A204.1 (cell line): ENCODE data around the gene BCL2L1.

Experiments used
- FAIRE-seq: peaks from 2 replicates; lab custom pipeline; 2012; peaks lifted over from hg19 to GRCh38; lab: Jason Lieb, UNC

The BCL2L1 gene

GRCh38 chr20:31708736-31709534 is 13.7 kb downstream of the BCL2L1 start:
- no peak for FAIRE-seq

GRCh38 chr20:31707994-31708735 is 14.5 kb downstream of the BCL2L1 start:
- no peak for FAIRE-seq

GRCh38 chr20:31707258-31707615 is 15.4 kb downstream of the BCL2L1 start:
- FAIRE-seq, result no peak

DNA sequence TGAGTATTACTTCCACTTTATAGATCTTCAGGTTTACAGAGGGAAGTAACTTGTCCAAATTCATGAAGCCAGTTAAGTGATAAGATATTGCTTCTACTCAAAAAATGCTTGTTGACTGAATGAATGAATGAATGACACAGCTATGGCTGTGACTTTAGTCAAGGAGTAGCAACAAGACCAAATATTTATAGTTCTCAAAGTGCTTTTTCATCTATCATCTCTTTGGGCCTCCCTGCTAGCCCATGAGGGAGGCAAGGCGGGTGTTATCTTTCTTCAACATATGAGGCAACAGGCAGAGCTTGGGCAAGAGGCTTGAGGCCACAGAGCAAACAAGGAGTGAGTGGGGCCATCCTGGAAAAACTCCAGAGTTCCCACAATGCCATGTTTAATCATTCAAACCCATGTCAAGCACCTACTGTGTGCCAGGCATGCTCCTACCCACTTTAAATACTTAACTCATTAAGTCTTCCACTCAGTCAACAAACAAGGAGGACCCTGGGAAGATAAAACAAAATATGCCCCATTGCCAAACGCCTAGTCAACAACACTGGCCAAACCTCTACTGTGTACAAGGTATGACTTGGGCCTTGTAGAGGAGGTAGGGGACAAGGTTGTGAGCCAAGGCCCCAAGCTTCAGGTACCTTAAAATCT is 15.9 kb downstream of the BCL2L1 start:
- FAIRE-seq, result no peak

- FAIRE-seq, result no peak
Observed at GRCh38 chr20:31705598-31706597, 16.8 kb downstream of the BCL2L1 start.

- no peak for FAIRE-seq
Observed at GRCh38 chr20:31705191-31705590, 17.5 kb downstream of the BCL2L1 start.

- FAIRE-seq, result no peak
Observed at GRCh38 chr20:31704225-31705119, 18.2 kb downstream of the BCL2L1 start.

DNA sequence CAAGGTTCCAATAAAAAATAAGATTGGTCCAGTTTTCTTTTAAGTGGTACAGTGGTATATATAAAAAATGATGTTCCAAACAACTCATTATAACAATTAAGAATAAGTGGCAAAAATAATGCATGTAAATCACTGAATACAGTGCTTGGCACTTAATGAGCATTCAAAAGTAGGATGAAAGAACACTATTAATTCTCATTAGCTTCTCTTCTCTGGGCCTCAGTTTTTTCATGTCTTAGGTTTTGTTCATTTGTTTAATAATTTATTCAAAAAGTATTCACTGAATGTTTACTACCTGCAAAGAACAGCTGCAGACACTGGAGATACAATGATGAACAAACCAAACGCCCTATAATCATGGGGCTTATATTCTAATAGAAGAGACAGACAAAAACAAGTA is 21.1 kb downstream of the BCL2L1 start:
- no peak for FAIRE-seq

DNA sequence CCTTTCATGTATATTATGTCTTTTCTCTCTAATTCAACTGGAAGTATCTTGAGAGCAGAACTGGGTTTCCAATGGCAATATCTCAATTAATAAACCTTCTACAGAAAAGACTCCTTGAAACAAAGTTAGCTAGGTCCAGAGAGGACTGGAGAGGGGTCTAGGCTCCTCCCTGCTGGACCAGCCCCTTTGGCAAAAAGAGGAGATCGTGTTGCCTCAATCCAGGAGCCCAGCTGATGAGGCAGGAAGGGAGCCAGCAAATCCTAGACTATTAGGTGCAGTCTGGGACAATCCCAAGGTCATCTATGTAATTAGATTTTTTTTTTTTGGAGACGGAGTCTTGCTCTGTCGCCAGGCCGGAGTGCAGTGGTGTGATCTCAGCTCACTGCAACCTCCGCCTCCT is 21.9 kb downstream of the BCL2L1 start:
- FAIRE-seq, result no peak

- no peak for FAIRE-seq
Observed at GRCh38 chr20:31699801-31700728, 22.6 kb downstream of the BCL2L1 start.

GRCh38 chr20:31698803-31699718 is 23.6 kb downstream of the BCL2L1 start:
- FAIRE-seq, result no peak

DNA sequence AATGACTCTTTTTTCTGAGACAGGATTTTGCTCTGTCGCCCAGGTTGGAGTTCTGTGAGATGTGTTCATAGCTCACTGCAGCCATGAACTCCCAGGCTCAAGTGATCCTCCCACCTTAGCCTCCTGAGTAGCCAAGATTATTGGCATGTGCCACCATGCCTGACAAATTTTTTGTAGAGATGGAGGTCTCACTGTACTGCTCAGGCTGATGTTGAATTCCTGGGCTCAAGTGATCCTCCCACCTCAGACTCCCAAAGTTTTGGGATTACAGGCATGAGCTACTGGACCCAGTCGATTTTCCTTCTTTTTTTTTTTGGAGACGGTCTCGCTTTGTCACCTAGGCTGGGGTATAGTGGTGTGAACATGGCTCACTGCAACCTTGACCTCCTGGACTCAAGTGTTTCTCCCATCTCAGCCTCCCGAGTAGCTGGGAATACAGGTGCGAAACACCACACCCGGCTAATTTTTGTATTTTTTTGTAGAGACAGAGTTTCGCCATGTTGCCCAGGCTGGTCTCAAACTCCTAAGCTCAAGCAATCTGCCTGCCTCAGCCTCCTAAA is 24.3 kb downstream of the BCL2L1 start:
- FAIRE-seq, result no peak

DNA sequence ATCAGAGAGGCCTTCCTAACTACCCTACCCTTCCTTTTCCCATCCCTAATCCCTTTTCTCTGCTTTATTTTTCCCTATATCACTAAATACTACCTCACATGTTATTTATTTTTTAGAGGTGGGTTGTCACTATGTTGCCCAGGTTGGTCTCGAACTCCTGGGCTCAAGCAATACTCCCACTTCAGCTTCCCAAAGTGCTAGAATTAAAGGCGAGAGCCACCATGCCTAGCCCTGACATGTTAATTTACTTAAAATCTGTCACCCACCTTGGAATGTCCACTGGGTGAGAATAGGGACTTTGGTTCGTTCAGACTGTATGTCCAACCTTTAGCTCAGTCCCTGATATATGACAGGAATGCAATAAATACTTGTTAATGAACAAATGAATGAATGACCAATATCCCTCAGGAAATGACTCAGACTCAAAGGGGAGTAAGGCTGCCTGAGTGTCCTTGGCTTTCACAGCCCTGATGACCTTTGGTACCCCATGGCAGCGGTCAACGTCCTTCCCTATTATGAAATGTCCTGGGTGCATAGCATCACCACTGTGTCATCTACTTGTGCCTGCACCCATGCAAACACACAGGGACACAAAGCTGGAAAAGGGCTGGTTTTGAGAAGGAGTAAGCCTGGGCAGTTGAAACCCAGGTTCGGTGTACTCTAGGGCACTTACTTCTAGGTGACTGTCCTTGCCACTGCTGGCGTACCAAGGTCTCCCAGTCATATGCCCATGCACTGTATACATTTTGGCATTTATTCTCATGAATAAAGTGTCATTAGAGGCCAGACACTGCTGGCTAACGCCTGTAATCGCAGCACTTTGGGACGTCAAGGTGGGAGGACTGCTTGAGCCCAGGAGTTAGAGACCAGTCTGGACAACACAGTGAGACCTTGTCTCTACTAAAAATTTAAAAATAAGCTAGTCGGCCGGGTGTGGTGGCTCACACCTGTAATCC is 26.5 kb downstream of the BCL2L1 start:
- FAIRE-seq, result no peak

DNA sequence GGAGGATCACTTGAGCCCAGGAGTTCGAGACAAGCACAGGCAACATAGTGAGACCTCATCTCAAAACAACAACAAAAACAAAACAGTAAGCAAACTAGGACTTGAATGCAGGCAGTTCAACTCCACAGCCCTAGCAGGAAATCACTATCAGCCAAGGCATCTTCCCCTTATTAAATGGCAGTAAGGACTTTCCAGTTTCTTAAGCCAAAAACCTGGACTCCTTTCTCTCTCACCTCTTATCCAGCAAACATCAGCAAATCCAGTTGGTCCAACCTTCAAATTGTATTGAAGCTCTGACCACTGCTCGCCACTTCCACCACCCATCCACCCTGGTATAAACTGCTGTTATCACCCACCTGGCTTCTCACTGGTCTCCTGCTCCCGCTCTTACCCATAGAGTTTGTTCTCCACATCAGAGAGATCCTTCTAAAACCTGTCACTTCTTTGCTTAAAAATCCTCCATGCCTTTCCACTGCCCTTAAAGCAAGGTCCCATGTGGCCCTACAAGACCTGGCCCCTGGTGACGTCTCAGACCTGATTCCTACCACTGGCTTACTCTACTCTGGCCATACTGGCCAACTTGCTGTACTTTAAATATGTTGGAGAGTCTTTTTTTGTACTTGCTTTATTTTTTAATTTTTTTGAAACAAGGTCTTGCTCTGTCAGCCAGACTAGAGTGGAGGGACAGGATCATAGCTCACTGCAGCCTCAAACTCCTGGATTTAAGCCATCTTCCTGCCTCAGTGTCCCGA is 27.6 kb downstream of the BCL2L1 start:
- no peak for FAIRE-seq

GRCh38 chr20:31693987-31694661 is 28.5 kb downstream of the BCL2L1 start:
- FAIRE-seq, result no peak

DNA sequence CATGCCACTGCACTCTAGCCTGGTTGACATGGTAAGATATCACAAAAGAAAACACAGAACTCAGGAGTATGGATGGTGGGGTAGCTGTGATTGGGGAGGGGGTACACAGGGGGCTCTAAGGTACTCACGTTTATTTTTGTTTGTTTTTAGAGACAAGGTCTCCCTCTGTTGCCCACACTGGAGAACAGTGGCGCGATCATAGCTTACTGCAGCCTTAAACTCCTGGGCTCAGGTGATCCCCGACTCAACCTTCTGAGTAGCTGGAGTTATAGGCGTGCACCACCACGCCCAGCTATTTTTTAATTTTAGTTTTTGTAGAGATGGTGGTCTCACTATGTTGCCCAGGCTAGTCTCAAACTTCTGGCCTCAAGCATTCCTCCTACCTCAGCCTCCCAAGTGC is 29.3 kb downstream of the BCL2L1 start:
- no peak for FAIRE-seq
